K562 (cell line): Measurements from ENCODE around the gene TIMP2. TPM values are rescaled to one million over a fixed set of nuclear protein-coding genes. Genes with fewer than 3 reads are reported as not detected.

ENCODE experiments used
- ATAC-seq: fragments of 200-7000 bp; cut with Tn5 transposase; 3 replicates; pipeline ENCODE4 v1.9.1; 2020; ENCODE audit warnings: moderate library complexity
- BruUV-seq: library from RNA; stranded (reverse); fragments of 400-500 nt; replicated peaks from 2 replicates; lab custom pipeline; 2021; lab: Mats Ljungman, UMichigan
- CTCF ChIA-PET: fragments of 300-600 bp; formaldehyde crosslinking; extraction: SDS; loops from one replicate; lab custom pipeline; 2021; ENCODE audit warnings: low intra/inter-chr PET ratio; lab: Yijun Ruan, JAX
- POLR2A ChIA-PET: fragments of 300-600, 350-650 bp; sonication (Branson Sonifier 250); formaldehyde crosslinking; extraction: SDS; loops from one replicate; lab custom pipeline; 2021; ENCODE audit warnings: antibody characterized with exemption, inconsistent platforms; lab: Yijun Ruan, JAX
- DNase-seq, 4 experiments: peaks; one replicate each; pipeline versions ENCODE4 v3.0.0 to v3.0.0-alpha.2; 2011 to 2018; ENCODE audit warnings: low spot score in 3 of 4, mixed read lengths in 3 of 4; ENCODE audit errors: extremely low read depth in 1 of 4
- FAIRE-seq: peaks from 2 replicates; lab custom pipeline; 2011; peaks lifted over from hg19 to GRCh38; lab: Jason Lieb, UNC
- H2AFZ ChIP-seq: 2 replicates; pipeline ENCODE4 v1.6.0; 2011; ENCODE audit warnings: low read depth, low read length, control low read depth, inconsistent platforms
- H3K27ac ChIP-seq: fragments of 200-600 bp; 3 replicates; pipeline ENCODE4 v1.8.0; 2011; ENCODE audit warnings: low read depth, mild to moderate bottlenecking, control low read depth, inconsistent platforms, low read length, moderate library complexity, mixed read lengths; ENCODE audit errors: extremely low read depth
- H3K27me3 ChIP-seq, 2 experiments: fragments of 300-600 bp in 1 of 2; 2 replicates in 1 of 2; 3 replicates in 1 of 2; pipeline versions ENCODE4 v1.6.0 to v1.8.0; 2011; ENCODE audit warnings: inconsistent platforms in 2 of 2, low read length in 2 of 2, mild to moderate bottlenecking in 1 of 2, mixed read lengths in 1 of 2, moderate library complexity in 1 of 2; ENCODE audit not compliant: control insufficient read depth in 2 of 2, insufficient read depth in 2 of 2
- H3K36me3 ChIP-seq: fragments of 300-600 bp; 3 replicates; pipeline ENCODE4 v1.8.0; 2011; ENCODE audit warnings: mild to moderate bottlenecking, low read length, inconsistent platforms; ENCODE audit not compliant: control insufficient read depth, insufficient read depth
- H3K4me1 ChIP-seq, 2 experiments: fragments of 200-600 bp in 1 of 2; replicated peaks in 1 of 2; 2 replicates in 1 of 2; 3 replicates in 1 of 2; pipeline versions ENCODE4 v1.5.1 to v1.8.0; 2011; ENCODE audit warnings: inconsistent platforms in 2 of 2, low read length in 2 of 2, mild to moderate bottlenecking in 1 of 2, mixed read lengths in 1 of 2, moderate library complexity in 1 of 2; ENCODE audit not compliant: control insufficient read depth in 2 of 2, insufficient read depth in 2 of 2
- H3K4me2 ChIP-seq: 2 replicates; pipeline ENCODE4 v1.6.1; 2011; ENCODE audit warnings: low read length, control low read depth, inconsistent platforms, mixed read lengths; ENCODE audit not compliant: insufficient read depth
- H3K4me3 ChIP-seq: fragments of 200-600 bp; sonication (generic), shearing (Covaris generic); 2 replicates; pipeline ENCODE4 v1.5.1; 2016; ENCODE audit warnings: control low read depth, inconsistent platforms
- H3K79me2 ChIP-seq: fragments of 200-600 bp; 3 replicates; pipeline ENCODE4 v1.8.0; 2011; ENCODE audit warnings: low read length, inconsistent platforms; ENCODE audit not compliant: control insufficient read depth, insufficient read depth
- H3K9ac ChIP-seq, 2 experiments: 2 replicates each; pipeline versions ENCODE4 v1.6.0 to v1.6.1; 2011; ENCODE audit warnings: low read depth in 2 of 2, low read length in 2 of 2, control low read depth in 1 of 2, inconsistent platforms in 1 of 2, mild to moderate bottlenecking in 1 of 2, mixed read lengths in 1 of 2; ENCODE audit not compliant: insufficient read depth in 1 of 2
- H3K9me1 ChIP-seq: one replicate; pipeline ENCODE4 v1.6.0; 2011; ENCODE audit warnings: inconsistent platforms, mild to moderate bottlenecking, low read length, moderate library complexity; ENCODE audit not compliant: control insufficient read depth, insufficient read depth
- H3K9me3 ChIP-seq: replicated peaks from 2 replicates; pipeline ENCODE4 v1.5.1; 2011; ENCODE audit warnings: low read depth, low read length, inconsistent platforms; ENCODE audit not compliant: control insufficient read depth, insufficient read depth
- H4K20me1 ChIP-seq: replicated peaks from 2 replicates; pipeline ENCODE4 v1.6.1; 2011; ENCODE audit warnings: low read length, inconsistent platforms, mixed read lengths; ENCODE audit not compliant: control insufficient read depth, insufficient read depth
- MGA ChIP-seq: fragments of 450-650 bp; IDR thresholded peaks from 2 replicates; pipeline ENCODE4 v1.6.1; 2016; ENCODE audit warnings: mild to moderate bottlenecking, moderate library complexity
- ZBTB8A ChIP-seq: fragments of 450-650 bp; IDR thresholded peaks from 2 replicates; pipeline ENCODE4 v1.6.1; 2018; ENCODE audit warnings: mild to moderate bottlenecking, moderate library complexity; ENCODE audit not compliant: partially characterized antibody
- WGBS: fragments of 100-300 bp; shearing (Covaris generic); methylation state at CpG from one replicate; pipeline ENCODE4 v1.1.6; 2016; ENCODE audit warnings: low coverage, mixed read lengths; ENCODE audit not compliant: insufficient coverage; ENCODE audit errors: missing lambda C conversion rate; 5-methylcytosine and 5-hydroxymethylcytosine counted together
- in situ Hi-C: fragments of 300-500 bp; cut with MboI; formaldehyde crosslinking; loops from 4 replicates; pipeline ENCODE4 v1.15.0; 2018; ENCODE audit warnings: inconsistent platforms, mixed read lengths
- intact Hi-C: fragments of 100-400 bp; cut with micrococcal nuclease; formaldehyde crosslinking; loops from 2 replicates; pipeline ENCODE4 v1.14.2; 2022
- polyA plus RNA-seq, 8 experiments: library from polyadenylated mRNA; depleted of rRNA in 4 of 8; stranded (reverse) in 5 of 8; unstranded in 3 of 8; fragments of >200 nt; fragmentation: Nextera tagmentation in 2 of 8; fragmentation: Illumina TruSeq in 1 of 8; extraction: Ambion mirVana in 2 of 8; extraction: Trizol in 1 of 8; gene quantifications; 2 replicates each; pipeline versions ENCODE4 v1.2.1 to v1.2.3, GENCODE V29; 2011 to 2014; ENCODE audit warnings: inconsistent platforms in 1 of 8, missing spikeins in 1 of 8
- total RNA-seq, 7 experiments: library from RNA; depleted of rRNA in 6 of 7; stranded (reverse); fragments of >200 nt in 6 of 7; fragmentation: Illumina TruSeq in 2 of 7; extraction: Trizol in 2 of 7; gene quantifications; 2 replicates each; pipeline versions ENCODE4 v1.2.1 to v1.2.3, GENCODE V29; 2011 to 2021; ENCODE audit warnings: low replicate concordance in 1 of 7

The TIMP2 gene
- total and polyA plus RNA-seq, 9 of the 15 experiments (the other 6 are each of a cell fraction or from before 2014, with no cell fraction given) = 0.55 TPM; not detected in 8

GRCh38 chr17:78900816-78901215, 24.4 kb downstream of the TIMP2 start:
- H3K79me2 ChIP-seq = no peaks in the 10 kb centered on the region
- H4K20me1 ChIP-seq = peaks cover 10% of the 10 kb centered on the region
- intact Hi-C loops = no loop called here
- H3K36me3 ChIP-seq = no peaks in the 10 kb centered on the region
- H3K27me3 ChIP-seq = peaks cover 62 to 91% of the 10 kb centered on the region in 2 experiments
- H3K9me1 ChIP-seq = peaks cover 1% of the 10 kb centered on the region
- BruUV-seq = no TSS peak
- ATAC-seq = no peak
- WGBS = 4% methylated on average over 28 of the region's 29 CpGs
- no peak for DNase-seq
- H3K4me1 ChIP-seq = peaks cover 0 to 14% of the 10 kb centered on the region in 2 experiments; a peak in 2 of 5 replicates
- POLR2A ChIA-PET = interaction anchor here (0.7 to 1.8 kb wide), 2 partner anchors 10 to 56 kb away, joined by 4 to 6 read pairs; no protein-coding TSS in a partner anchor
- no peak overlapping the region for H3K4me2 ChIP-seq
- 0 out of 2 replicates have a peak, but pooled peaks have one; percentile 19 for TF ChIP-seq MGA
- no peak for TF ChIP-seq ZBTB8A
- no peak overlapping the region for H2AFZ ChIP-seq
- no peaks in the 10 kb centered on the region for H3K9me3 ChIP-seq
- in situ Hi-C loops = no loop called here
- no peak overlapping the region for H3K27ac ChIP-seq
- FAIRE-seq = no peak
- CTCF ChIA-PET = no interaction called here
- H3K4me3 ChIP-seq = no peak overlapping the region
- H3K9ac ChIP-seq = peak overlapping the region in 1 of 2 experiments; percentile 58; a peak in 1 of 4 replicates
